Spinal cord (tissue), 10 donors: Measurements from ENCODE around the gene RTP3. TPM values are rescaled to one million over a fixed set of nuclear protein-coding genes. Genes with fewer than 3 reads are reported as not detected.

Source experiments
- DNase-seq, 6 donors: peaks; one replicate each; pipeline versions ENCODE4 v3.0.0 to v3.0.0-alpha.2; 2013 to 2015; ENCODE audit warnings: low spot score in 6 of 6, low read depth in 4 of 6
- H3K27ac ChIP-seq: one replicate; pipeline ENCODE4 v1.5.1; 2013; ENCODE audit warnings: low read depth, low read length, control low read depth
- H3K27me3 ChIP-seq: one replicate; pipeline ENCODE4 v1.6.1; 2013; ENCODE audit warnings: low read length; ENCODE audit not compliant: control insufficient read depth, insufficient read depth
- H3K36me3 ChIP-seq: one replicate; pipeline ENCODE4 v1.6.1; 2013; ENCODE audit warnings: low read length; ENCODE audit not compliant: control insufficient read depth, insufficient read depth
- H3K4me1 ChIP-seq: one replicate; pipeline ENCODE4 v1.6.1; 2013; ENCODE audit warnings: low read length; ENCODE audit not compliant: control insufficient read depth, insufficient read depth
- H3K4me3 ChIP-seq: one replicate; pipeline ENCODE4 v1.5.1; 2013; ENCODE audit warnings: low read depth, low read length, control low read depth
- H3K9me3 ChIP-seq: one replicate; pipeline ENCODE4 v1.6.1; 2013; ENCODE audit warnings: low read length; ENCODE audit not compliant: control insufficient read depth, insufficient read depth
- WGBS: methylation state at CpG from one replicate; pipeline ENCODE4 v1.1.5; 2013; ENCODE audit warnings: missing lambda C conversion rate; ENCODE audit not compliant: insufficient coverage; 5-methylcytosine and 5-hydroxymethylcytosine counted together
- polyA plus RNA-seq, 2 donors: library from polyadenylated mRNA; unstranded; fragments of 120-200 nt; gene quantifications; one replicate each; pipeline ENCODE4 v1.2.1, GENCODE V29; 2013; ENCODE audit not compliant: insufficient read length in 2 of 2
- total RNA-seq, 2 donors: library from RNA; depleted of rRNA in 1 of 2; stranded (reverse); fragments of 120-200 nt in 1 of 2; fragments of >200 nt in 1 of 2; gene quantifications; one replicate each; pipeline versions ENCODE4 v1.2.3 to v1.2.4, GENCODE V29; 2013 to 2014
- donor health status: healthy.

The RTP3 gene
- total and polyA plus RNA-seq, 4 donors: not detected

DNA sequence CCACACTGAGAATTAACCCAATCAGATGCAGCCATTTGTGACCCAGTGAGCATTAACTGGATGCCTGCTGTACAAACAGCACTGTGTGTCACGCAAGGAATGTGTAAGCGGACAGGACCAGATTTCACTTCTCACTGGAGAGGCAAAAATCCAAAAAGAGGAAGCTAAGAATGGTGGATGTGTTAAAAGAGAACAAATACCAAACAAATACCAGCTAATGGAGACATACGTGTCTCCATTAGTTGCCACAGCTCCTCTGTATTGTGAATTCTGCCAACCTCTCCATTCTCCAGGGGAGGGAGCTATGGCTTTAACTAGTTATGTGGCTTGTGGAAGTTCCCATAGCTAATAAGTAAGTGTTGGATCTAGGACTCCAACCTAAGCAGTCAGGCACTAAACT, 35.7 kb upstream of the RTP3 start:
- WGBS: 57% methylated on average over 1 of the region's 3 CpGs
- DNase-seq: no peak
- Histone ChIP-seq H3K9me3 (no peaks in the 10 kb centered on the region), H3K36me3 (no peaks in the 10 kb centered on the region), H3K27ac (no peak overlapping the region), H3K27me3 (peaks cover 26% of the 10 kb centered on the region), H3K4me3 (no peak overlapping the region), H3K4me1 (peaks cover 8% of the 10 kb centered on the region)

DNA sequence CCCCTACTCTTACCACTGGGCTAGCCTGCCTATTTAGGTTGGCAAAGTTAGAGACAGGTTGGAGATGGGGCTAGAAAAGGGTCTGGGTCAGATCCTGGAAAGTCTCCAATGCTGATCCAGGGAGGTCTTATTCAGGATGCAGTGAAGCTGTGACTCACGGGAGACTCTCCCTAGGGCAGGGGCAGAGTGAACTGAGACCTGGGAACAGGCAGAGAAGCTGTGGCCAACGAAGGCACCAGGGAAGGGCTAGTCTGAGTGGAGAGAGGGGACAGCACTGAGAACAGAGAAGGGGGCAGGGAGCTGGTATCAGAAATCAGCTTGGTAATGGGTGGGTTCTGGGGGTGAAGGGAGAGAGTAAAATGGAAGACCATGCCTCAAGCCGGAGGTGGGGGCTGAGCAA, 35.3 kb upstream of the RTP3 start:
- Histone ChIP-seq H3K4me3 (no peak overlapping the region), H3K9me3 (no peaks in the 10 kb centered on the region), H3K27me3 (peaks cover 26% of the 10 kb centered on the region), H3K27ac (no peak overlapping the region), H3K36me3 (no peaks in the 10 kb centered on the region), H3K4me1 (peaks cover 8% of the 10 kb centered on the region)
- no peak for DNase-seq
- WGBS: 56% methylated on average over 2 of the region's 3 CpGs

DNA sequence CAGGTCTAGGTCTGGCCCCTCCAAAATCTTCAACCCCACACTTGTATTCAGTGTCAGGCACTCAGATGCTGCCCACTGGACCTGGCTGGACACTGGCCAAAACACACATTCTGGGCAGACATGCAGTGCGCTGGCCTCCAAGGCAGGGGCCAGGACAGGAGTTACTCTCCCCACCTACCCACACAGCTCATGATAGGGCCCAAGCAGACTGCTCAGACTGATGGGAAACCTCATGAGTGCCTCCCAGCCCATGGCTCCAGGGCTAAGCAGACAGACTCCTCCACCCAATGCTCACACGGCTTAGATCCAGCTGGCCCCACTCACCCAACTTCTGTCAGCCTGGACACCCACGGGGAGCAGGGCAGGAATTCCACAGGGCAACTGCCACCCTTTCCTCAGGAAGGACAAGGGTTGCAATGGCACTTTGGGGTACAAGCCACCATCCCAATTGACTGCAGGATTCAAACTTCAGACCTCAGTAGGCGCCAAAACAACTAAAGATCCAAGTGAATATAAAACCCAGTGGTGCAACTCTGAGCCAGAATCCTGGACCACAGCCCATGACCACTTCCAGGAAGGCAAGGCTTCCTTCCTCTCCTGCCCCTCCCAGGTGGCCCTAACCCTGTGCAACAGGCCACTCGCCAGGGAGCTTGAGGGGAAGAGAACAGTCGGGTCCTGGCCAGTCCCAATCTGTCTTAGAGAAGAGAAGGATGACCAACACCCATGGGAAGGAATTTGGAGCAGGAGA, 34.5 kb upstream of the RTP3 start:
- Histone ChIP-seq H3K36me3 (no peaks in the 10 kb centered on the region), H3K4me3 (no peak overlapping the region), H3K27ac (no peak overlapping the region), H3K27me3 (peaks cover 26% of the 10 kb centered on the region), H3K9me3 (no peaks in the 10 kb centered on the region), H3K4me1 (peaks cover 8% of the 10 kb centered on the region)
- DNase-seq: no peak
- WGBS: 87% methylated on average over 5 of the region's 6 CpGs

DNA sequence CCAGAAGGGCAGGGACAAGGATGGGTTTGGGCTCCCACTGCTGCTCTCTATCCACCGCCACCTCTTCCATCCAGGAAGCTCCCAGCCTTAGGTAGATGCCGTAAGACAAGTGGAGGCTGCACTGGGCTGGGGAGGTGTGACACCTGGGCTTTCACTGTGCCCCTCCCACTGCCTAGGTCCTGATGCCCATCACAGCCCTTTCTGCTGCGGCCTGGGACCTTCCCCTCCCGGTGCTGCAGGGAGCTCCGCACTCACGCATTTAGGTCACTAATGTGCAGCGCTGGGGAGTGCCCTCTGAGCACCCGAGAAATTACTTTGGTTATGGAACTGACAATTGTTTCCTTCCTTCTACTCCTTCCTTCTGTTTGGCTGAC, 33.9 kb upstream of the RTP3 start:
- 78% methylated on average over 7 of the region's 8 CpGs for WGBS
- no peak overlapping the region for H3K27ac ChIP-seq

GRCh38 chr3:46464326-46465195, 33.2 kb upstream of the RTP3 start, which contains the start of gene LTF:
Gene LTF (minus strand): TSS chr3:46464905. CDS start chr3:46464867, 38 bp downstream.
- no peak within 1 kb of the TSS for H3K4me3 ChIP-seq
- H3K27me3 ChIP-seq: peaks cover 26% of the 10 kb centered on the region
- no peaks in the 10 kb centered on the region for H3K9me3 ChIP-seq
- DNase-seq: no peak
- peaks cover 8% of the 10 kb centered on the region for H3K4me1 ChIP-seq
- no peaks in the 10 kb centered on the region for H3K36me3 ChIP-seq
- WGBS: 8% methylated on average over 44 of the region's 44 CpGs
- H3K27ac ChIP-seq: no peak within 1 kb of the TSS

More for the DNA sequence above, 33.9 kb upstream of the RTP3 start:
- Histone ChIP-seq H3K36me3 (no peaks in the 10 kb centered on the region), H3K4me3 (no peak overlapping the region), H3K27me3 (peaks cover 26% of the 10 kb centered on the region), H3K9me3 (no peaks in the 10 kb centered on the region), H3K4me1 (peaks cover 8% of the 10 kb centered on the region)
- no peak for DNase-seq

DNA sequence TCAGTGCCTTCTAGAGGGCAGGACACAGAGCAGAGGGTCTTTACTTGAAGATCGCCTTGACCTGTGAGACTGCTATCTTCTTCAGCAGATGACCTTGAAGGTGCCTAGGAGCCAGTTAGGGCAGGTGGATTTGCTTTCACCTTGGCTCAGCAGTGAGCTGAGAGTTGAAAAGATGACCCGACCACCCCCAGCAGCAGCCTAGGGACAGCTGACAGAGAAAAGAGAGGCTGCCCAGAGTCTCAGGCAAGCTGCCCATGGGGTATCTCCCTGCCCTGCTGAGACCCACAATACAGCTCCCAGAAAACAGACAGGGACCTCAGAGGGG, 32.6 kb upstream of the RTP3 start:
- peaks cover 8% of the 10 kb centered on the region for H3K4me1 ChIP-seq
- DNase-seq: no peak
- no peak overlapping the region for H3K4me3 ChIP-seq
- 70% methylated on average over 2 of the region's 2 CpGs for WGBS
- no peaks in the 10 kb centered on the region for H3K9me3 ChIP-seq
- H3K36me3 ChIP-seq: no peaks in the 10 kb centered on the region
- H3K27me3 ChIP-seq: peaks cover 26% of the 10 kb centered on the region
- no peak overlapping the region for H3K27ac ChIP-seq

DNA sequence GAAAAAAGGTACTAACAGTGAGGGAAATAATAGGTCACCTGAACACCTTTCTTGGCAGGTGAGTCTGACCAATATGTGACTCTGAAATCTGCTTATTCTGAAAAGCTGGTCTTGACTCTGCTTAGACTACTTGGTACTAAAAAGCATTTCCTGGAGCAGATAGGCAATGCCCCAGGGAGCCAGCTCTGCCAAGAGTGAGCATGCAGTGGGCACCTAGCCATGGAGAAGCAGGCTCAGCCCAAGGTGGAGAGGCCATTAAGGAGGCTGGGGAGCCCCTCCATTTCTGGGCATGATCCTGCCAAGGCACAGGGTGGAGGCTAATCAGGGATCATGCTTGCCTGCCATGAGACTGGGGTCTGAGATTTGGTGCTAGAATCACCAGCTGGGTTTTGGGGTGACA, 31.5 kb upstream of the RTP3 start:
- DNase-seq: no peak
- no peaks in the 10 kb centered on the region for H3K36me3 ChIP-seq
- peaks cover 26% of the 10 kb centered on the region for H3K27me3 ChIP-seq
- no peak overlapping the region for H3K4me3 ChIP-seq
- peaks cover 8% of the 10 kb centered on the region for H3K4me1 ChIP-seq
- no peak overlapping the region for H3K27ac ChIP-seq
- no peaks in the 10 kb centered on the region for H3K9me3 ChIP-seq

DNA sequence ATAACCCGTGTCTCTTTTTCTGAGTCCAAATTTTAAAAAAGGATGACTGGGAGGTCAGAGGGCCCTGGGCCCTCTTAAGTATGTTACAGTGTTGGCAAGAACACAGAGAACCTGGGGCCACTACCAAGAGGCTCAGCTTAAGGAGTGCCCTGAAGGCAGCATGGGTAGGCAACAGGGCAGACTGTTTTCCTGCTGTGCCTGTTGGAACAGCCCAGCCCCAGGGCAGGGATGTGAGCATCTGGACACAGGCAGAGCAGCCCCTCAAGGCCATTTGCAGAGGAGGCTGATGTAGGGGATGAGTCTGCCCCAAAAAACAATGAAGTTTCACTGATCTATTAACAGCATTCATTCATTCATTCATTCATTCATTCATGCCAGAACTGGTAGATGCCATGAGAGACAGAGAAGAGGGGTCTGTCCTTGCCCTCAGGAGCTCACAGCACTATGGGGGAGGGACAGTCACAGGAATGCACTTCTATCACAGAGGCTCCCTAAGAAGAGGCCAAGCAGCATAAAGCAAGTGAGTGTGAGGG, 30.8 kb upstream of the RTP3 start:
- WGBS: no CpG with 5 or more reads among the region's 1 CpG

DNA sequence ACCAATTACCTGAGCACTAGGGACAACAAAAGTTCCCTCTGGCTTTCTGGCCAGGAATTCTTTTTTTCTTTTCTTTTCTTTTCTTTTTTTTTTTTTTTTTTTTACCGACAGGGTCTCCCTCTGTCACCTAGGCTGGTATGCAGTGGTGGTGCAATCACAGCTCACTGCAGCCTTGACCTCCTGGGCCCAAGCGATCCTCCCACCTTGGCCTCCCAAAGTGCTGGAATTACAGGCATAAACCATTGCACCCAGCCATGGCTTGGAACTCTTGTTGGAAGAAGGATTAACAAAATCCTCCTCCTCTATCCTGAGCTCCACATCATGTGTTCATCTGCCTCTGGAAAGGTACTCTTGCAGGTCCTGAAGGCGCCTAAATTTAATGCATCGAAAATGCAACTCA, 30.2 kb upstream of the RTP3 start:
- 100% methylated on average over 2 of the region's 4 CpGs for WGBS
- DNase-seq: no peak
- peaks cover 8% of the 10 kb centered on the region for H3K4me1 ChIP-seq
- no peaks in the 10 kb centered on the region for H3K36me3 ChIP-seq
- H3K27me3 ChIP-seq: peaks cover 26% of the 10 kb centered on the region
- H3K9me3 ChIP-seq: no peaks in the 10 kb centered on the region
- H3K4me3 ChIP-seq: no peak overlapping the region
- no peak overlapping the region for H3K27ac ChIP-seq

More for the DNA sequence above, 30.8 kb upstream of the RTP3 start:
- Histone ChIP-seq H3K27ac (no peak overlapping the region), H3K27me3 (peaks cover 26% of the 10 kb centered on the region), H3K36me3 (no peaks in the 10 kb centered on the region), H3K4me1 (peaks cover 8% of the 10 kb centered on the region), H3K4me3 (no peak overlapping the region), H3K9me3 (no peaks in the 10 kb centered on the region)
- DNase-seq: no peak
